Measurements from ENCODE around the gene KYNU. TPM values are rescaled to one million over a fixed set of nuclear protein-coding genes. Genes with fewer than 3 reads are reported as not detected.
"Not testable (repeated sequence)": the region's sequence is repeated elsewhere in the genome, so short reads cannot be mapped to it uniquely, and the experiment has no call there.

Gene KYNU
- total and polyA plus RNA-seq, 2 of the 13 experiments (the other 11 are each of a cell fraction or from before 2014, with no cell fraction given): 21.9 to 68.6 TPM

DNA sequence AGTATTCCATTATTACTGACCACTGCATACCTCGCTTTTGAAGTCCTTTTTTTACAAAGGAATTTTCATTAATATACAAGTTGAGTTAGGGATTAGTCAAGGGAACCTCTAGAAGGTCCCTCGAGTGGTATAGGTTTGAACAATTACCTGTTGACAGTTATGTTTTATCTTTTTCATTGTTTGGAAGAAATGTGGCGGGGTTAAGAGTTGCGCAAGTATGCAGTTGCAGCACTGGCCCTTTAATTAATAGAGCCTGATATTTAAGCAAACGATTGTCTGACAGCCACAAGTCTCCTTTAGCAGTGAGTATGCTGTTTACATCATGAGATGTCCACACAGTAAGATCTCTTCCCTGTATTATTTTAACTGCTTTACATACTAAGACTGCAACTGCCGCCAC is 24.3 kb downstream of the KYNU start:
- ChIA-PET POLR2A (no interaction called here), CTCF (ENCODE audit: low intra/inter-chr PET ratio, low total read pairs) (no interaction called here)
- Histone ChIP-seq H4K20me1 (ENCODE audit: insufficient read depth, low read length) (no peaks in the 10 kb centered on the region), H3K79me2 (ENCODE audit: insufficient read depth, low read length) (peaks cover 13% of the 10 kb centered on the region), H3K4me3 (replicated peaks in 1 of 3; ENCODE audit: insufficient read depth in 1 of 3, low read depth in 2 of 3, low read length in 3 of 3) (no peak overlapping the region), H3K36me3 (replicated peaks in 1 of 2; ENCODE audit: control insufficient read depth in 1 of 2, insufficient read depth in 2 of 2, low read length in 2 of 2) (peaks cover 6 to 27% of the 10 kb centered on the region in 2 experiments; a peak in 4 of 5 replicates), H3K9ac (ENCODE audit: insufficient read depth, low read depth, low read length) (no peak overlapping the region), H3K4me1 (ENCODE audit: insufficient read depth, low read length) (no peaks in the 10 kb centered on the region), H3K27ac (ENCODE audit: extremely low read length, insufficient read depth, low read length) (no peak overlapping the region), H2AFZ (ENCODE audit: low read length) (no peak overlapping the region), H3K9me3 (ENCODE audit: low read length) (no peaks in the 10 kb centered on the region), H3K4me2 (ENCODE audit: low read depth, low read length) (no peak overlapping the region), H3K27me3 (ENCODE audit: control insufficient read depth in 1 of 2, insufficient read depth in 2 of 2, low read length in 2 of 2) (no peaks in the 10 kb centered on the region)
- 96% methylated on average over 6 of the region's 6 CpGs for WGBS (ENCODE audit: low lambda C conversion rate)
- intact Hi-C loops (cut with micrococcal nuclease; ENCODE audit: unreplicated experiment) (no loop called here), in situ Hi-C loops (cut with HindIII; ENCODE audit: extremely low pct_ligation_motif_present, low pct_unique_long_range_greater_than_20kb) (no loop called here)
- BruUV-seq (replicated peaks): no TSS peak
- DNase-seq (ENCODE audit: low spot score) (no peak), ATAC-seq (no peak), FAIRE-seq (no peak)
- TF ChIP-seq CEBPB (IDR thresholded peaks at IDR 0.05; ENCODE audit: borderline replicate concordance, low read depth, low read length) (peak; percentile 72), ZNF335 (CRISPR knock-in tag; IDR thresholded peaks at IDR 0.05) (no peak)

DNA sequence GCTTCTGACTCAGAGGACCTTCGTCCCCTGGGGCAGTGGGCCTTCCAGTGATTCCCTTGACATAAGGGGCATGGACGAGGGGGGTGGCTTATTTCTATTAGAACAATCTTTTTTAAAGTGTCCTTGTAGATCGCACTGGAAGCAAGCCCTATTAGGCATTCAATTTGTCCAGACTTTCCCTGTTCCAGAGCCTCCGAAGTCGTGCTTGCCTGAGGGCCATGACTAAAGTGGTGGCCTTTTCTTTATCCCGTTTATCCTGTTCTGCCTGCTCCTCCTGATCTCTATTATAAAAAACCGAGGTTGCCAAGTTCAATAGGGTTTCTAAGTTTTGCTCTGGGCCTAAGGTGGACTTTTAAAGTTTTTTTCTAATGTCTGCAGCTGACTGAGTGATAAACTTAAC is 26.3 kb downstream of the KYNU start:
- not testable (repeated sequence) for H3K4me1 ChIP-seq (ENCODE audit: insufficient read depth, low read length)

DNA sequence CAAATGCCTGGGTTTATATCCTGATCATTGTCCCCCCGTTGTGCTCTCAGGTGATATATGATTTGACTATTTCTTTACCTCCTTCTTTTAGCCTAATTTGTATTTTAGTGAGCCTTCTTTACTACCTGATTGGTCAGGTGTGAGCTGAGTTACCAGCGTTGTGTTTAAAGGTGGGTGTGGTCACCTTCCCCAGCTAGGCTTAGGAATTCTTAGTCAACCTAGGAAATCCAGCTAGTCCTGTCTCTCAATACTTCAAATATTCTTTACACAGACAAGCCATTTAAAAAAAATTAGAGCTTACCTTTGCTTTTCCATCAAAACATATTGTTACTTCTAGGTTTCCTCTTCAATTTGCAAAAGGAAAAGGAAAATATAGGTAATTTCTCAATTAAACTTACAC is 30.2 kb downstream of the KYNU start:
- in situ Hi-C loops (cut with HindIII; ENCODE audit: extremely low pct_ligation_motif_present, low pct_unique_long_range_greater_than_20kb) (no loop called here), intact Hi-C loops (cut with micrococcal nuclease; ENCODE audit: unreplicated experiment) (no loop called here)
- CTCF ChIA-PET (ENCODE audit: low intra/inter-chr PET ratio, low total read pairs): no interaction called here
- H3K36me3 ChIP-seq (replicated peaks in 1 of 2; ENCODE audit: control insufficient read depth in 1 of 2, insufficient read depth in 2 of 2, low read length in 2 of 2): peaks cover 1 to 8% of the 10 kb centered on the region in 2 experiments
- POLR2A ChIA-PET: no interaction called here
- DNase-seq (ENCODE audit: low spot score) (no peak), FAIRE-seq (no peak), ATAC-seq (no peak)
- no peak overlapping the region for H3K4me3 ChIP-seq (replicated peaks in 1 of 3; ENCODE audit: insufficient read depth in 1 of 3, low read depth in 2 of 3, low read length in 3 of 3)
- 94% methylated on average over 2 of the region's 2 CpGs for WGBS (ENCODE audit: low lambda C conversion rate)
- no peak for TF ChIP-seq KAT7 (CRISPR knock-in tag; IDR thresholded peaks at IDR 0.05; ENCODE audit: borderline replicate concordance)
- no peak for TF ChIP-seq ZNF451 (CRISPR knock-in tag; IDR thresholded peaks at IDR 0.05)
- TF ChIP-seq ZNF160 (CRISPR knock-in tag; IDR thresholded peaks at IDR 0.05): no peak
- TF ChIP-seq SPEN (CRISPR knock-in tag; IDR thresholded peaks at IDR 0.05; ENCODE audit: low read depth): no peak
- TF ChIP-seq, protein P1, sequence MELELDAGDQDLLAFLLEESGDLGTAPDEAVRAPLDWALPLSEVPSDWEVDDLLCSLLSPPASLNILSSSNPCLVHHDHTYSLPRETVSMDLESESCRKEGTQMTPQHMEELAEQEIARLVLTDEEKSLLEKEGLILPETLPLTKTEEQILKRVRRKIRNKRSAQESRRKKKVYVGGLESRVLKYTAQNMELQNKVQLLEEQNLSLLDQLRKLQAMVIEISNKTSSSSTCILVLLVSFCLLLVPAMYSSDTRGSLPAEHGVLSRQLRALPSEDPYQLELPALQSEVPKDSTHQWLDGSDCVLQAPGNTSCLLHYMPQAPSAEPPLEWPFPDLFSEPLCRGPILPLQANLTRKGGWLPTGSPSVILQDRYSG (CRISPR knock-in tag; IDR thresholded peaks at IDR 0.05): no peak
- no peak for TF ChIP-seq ZNF382 (CRISPR knock-in tag; IDR thresholded peaks at IDR 0.05; ENCODE audit: borderline replicate concordance)
- TF ChIP-seq ZSCAN31 (CRISPR knock-in tag; IDR thresholded peaks at IDR 0.05; ENCODE audit: low read depth): no peak
- no peaks in the 10 kb centered on the region for H3K27me3 ChIP-seq (ENCODE audit: control insufficient read depth in 1 of 2, insufficient read depth in 2 of 2, low read length in 2 of 2)
- BruUV-seq (replicated peaks): no TSS peak
- peaks cover 23% of the 10 kb centered on the region for H3K79me2 ChIP-seq (ENCODE audit: insufficient read depth, low read length)
- no peak overlapping the region for H3K27ac ChIP-seq (ENCODE audit: extremely low read length, insufficient read depth, low read length)
- no peak overlapping the region for H2AFZ ChIP-seq (ENCODE audit: low read length)
- no peaks in the 10 kb centered on the region for H3K9me3 ChIP-seq (ENCODE audit: low read length)
- no peaks in the 10 kb centered on the region for H3K4me1 ChIP-seq (ENCODE audit: insufficient read depth, low read length)
- H3K9ac ChIP-seq (ENCODE audit: insufficient read depth, low read depth, low read length): no peak overlapping the region
- no peak overlapping the region for H3K4me2 ChIP-seq (ENCODE audit: low read depth, low read length)
- no peaks in the 10 kb centered on the region for H4K20me1 ChIP-seq (ENCODE audit: insufficient read depth, low read length)

More for the DNA sequence above, 26.3 kb downstream of the KYNU start:
- H3K4me2 ChIP-seq (ENCODE audit: low read depth, low read length); intact Hi-C loops (cut with micrococcal nuclease; ENCODE audit: unreplicated experiment); H3K9ac ChIP-seq (ENCODE audit: insufficient read depth, low read depth, low read length); H2AFZ ChIP-seq (ENCODE audit: low read length); FAIRE-seq; H3K79me2 ChIP-seq (ENCODE audit: insufficient read depth, low read length); H3K27ac ChIP-seq (ENCODE audit: extremely low read length, insufficient read depth, low read length); POLR2A ChIA-PET; CTCF ChIA-PET (ENCODE audit: low intra/inter-chr PET ratio, low total read pairs); H3K4me3 ChIP-seq (replicated peaks in 1 of 3; ENCODE audit: insufficient read depth in 1 of 3, low read depth in 2 of 3, low read length in 3 of 3); in situ Hi-C loops (cut with HindIII; ENCODE audit: extremely low pct_ligation_motif_present, low pct_unique_long_range_greater_than_20kb); H3K27me3 ChIP-seq (ENCODE audit: control insufficient read depth in 1 of 2, insufficient read depth in 2 of 2, low read length in 2 of 2); ATAC-seq; H3K9me3 ChIP-seq (ENCODE audit: low read length); H4K20me1 ChIP-seq (ENCODE audit: insufficient read depth, low read length); BruUV-seq (replicated peaks); DNase-seq (ENCODE audit: low spot score): not testable (repeated sequence)
- peaks cover 3 to 25% of the 10 kb centered on the region in 2 experiments; a peak in 4 of 5 replicates for H3K36me3 ChIP-seq (replicated peaks in 1 of 2; ENCODE audit: control insufficient read depth in 1 of 2, insufficient read depth in 2 of 2, low read length in 2 of 2)
- 90% methylated on average over 7 of the region's 7 CpGs for WGBS (ENCODE audit: low lambda C conversion rate)

Data from HepG2 (cell line).